Measurements from ENCODE around the gene MGMT.

- TF ChIP-seq CTCF (conservative IDR thresholded peaks at IDR 0.05 in 1 of 2, IDR thresholded peaks at IDR 0.05 in 1 of 2; ENCODE audit: extremely low read depth in 1 of 2, insufficient read depth in 1 of 2, low read depth in 1 of 2, low read length in 2 of 2) (no peak), EZH2 (IDR thresholded peaks at IDR 0.05; ENCODE audit: borderline replicate concordance, low read length) (no peak)
Measured at GRCh38 chr10:129495256-129495655, 28.2 kb downstream of the MGMT start.
